Measurements from ENCODE around the gene MYLK. TPM values are rescaled to one million over a fixed set of nuclear protein-coding genes. Genes with fewer than 3 reads are reported as not detected.
"Not testable (repeated sequence)": the region's sequence is repeated elsewhere in the genome, so short reads cannot be mapped to it uniquely, and the experiment has no call there.

Gene MYLK
- polyA plus RNA-seq, 4 donors: 131 to 221 (median 149) TPM

DNA sequence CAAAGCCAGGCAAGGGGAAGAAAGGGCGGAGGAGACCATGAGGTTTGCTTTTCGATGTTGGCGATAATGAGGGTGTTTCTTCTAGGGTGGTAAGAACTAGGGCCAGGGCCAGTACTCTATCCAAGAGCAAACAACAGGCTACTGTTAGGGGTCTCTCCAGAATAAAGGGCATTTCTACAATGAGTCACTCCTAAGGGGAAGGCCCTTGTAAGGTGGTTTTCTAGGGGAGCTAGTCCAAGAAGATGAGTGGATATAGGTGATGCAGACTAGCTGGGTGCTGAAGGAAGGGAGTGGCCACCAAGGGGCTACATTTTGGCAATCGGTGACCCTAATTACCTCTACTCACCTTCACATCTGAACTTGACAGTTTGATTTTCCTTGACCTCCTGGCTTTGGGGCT is 150.8 kb downstream of the MYLK start:
- no peak for DNase-seq (ENCODE audit: low read depth in 4 of 4, low spot score in 2 of 4)

DNA sequence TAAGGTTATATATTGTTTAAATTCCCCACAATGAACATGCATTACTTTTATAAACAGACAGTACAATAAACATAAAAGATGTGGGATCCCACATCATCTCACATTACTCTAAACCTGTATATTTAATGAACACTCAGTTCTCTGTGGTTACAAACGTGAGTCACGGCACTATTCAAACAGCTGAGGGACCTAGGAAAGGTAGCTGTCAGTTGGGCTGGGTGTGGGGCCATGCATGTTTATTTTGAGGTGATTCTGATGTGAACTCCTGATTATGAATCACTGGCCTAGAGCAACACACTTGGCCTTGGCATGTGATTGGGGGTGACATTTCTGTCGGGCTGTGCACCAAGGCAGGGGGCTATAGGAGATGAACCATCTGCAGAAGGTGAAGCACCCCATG is 151.7 kb downstream of the MYLK start:
- no peak for DNase-seq (ENCODE audit: low read depth in 4 of 4, low spot score in 2 of 4)

DNA sequence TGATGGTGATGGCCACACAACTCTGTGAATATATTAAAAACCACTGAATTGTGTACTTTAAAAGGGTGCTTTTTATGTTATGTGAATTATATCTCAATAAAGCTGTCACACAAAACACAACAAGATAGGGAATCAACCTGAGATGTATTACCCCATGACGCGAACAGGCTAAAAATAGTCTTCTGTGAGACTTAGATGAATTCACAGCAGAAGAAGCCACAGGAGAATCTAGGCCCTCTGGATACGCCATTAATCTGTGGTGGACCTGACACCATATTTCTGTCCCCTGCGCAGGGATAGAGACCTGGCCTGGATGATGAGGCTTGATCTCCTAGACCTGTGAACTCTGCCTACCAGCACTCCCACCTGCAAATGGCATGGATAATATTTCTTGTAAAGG is 153.3 kb downstream of the MYLK start:
- DNase-seq (ENCODE audit: low read depth in 4 of 4, low spot score in 2 of 4): no peak

DNA sequence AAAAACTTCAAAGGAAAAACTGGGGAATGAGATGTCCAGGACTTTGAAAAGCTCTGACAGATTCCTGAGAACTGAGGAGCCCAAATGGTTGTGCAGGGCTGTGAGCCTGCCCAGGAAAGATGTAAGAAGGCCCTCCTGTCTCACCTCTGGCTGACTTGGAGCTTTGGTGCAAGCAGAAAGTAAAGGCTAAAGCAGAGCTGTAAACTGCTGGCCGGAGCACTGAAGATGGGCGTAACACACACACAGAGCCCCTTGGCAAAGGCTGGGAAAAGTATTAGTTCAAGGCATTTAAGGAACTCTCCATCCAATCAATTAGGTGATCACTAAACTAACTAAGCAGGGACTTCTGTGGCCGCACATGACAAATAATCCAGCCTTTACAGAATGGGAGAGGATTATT is 155.1 kb downstream of the MYLK start:
- DNase-seq (ENCODE audit: low read depth in 4 of 4, low spot score in 2 of 4): no peak

DNA sequence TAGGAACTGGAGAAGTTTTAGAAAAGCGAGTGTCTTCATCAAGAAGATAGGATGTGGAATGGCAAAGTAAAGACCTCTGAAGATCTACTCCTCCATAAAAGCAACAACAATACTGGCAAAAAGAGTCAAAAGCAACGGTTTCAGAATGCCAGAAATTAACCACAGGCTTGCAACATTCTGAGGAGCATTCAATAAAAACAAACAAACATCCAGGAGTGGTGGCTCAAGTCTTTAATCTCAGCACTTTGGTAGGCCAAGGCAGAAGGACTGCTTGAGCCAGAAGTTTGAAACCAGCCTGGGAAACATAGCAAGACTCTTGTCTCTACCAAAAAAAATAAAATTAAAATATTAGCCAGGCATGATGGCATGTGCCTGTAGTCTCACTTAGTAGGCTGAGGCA is 156.1 kb downstream of the MYLK start:
- no peak for DNase-seq (ENCODE audit: low read depth in 4 of 4, low spot score in 2 of 4)

DNA sequence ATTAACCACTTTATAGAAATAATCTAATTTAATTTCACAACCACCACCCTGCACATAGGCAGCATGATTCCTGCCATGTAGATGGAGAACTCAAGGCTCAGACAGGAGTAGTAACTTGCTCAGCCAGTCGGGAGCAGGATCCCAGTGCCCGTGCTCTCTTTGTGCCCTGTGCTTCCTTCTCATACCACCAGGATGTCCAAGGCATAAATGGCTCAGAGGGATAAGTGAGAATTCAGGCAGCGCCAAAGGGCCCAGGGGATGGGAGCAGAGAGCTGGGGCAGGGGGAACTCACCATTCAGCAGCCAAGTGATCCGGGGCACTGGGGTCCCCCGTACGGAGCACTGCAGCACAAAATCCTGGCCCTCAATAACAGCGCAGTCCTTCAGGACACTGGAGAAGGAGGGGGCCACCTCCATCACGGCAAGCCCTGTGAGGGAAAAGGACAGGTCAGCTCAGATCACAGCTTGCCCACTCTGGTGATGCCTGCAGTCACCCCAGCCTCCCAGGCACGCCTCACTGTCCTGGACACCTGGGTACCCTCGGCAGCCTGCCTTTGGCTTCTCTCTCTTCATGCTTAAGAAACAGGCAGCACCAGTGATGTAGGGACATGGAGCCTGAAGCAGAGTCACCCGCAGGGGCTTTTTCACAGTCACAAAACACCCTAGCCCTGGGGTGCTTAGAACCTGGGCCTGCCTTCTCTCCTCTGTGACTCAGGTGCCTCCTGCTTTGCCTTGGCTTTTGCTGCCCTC is 158.3 kb downstream of the MYLK start:
- DNase-seq (ENCODE audit: low read depth in 4 of 4, low spot score in 2 of 4): no peak

DNA sequence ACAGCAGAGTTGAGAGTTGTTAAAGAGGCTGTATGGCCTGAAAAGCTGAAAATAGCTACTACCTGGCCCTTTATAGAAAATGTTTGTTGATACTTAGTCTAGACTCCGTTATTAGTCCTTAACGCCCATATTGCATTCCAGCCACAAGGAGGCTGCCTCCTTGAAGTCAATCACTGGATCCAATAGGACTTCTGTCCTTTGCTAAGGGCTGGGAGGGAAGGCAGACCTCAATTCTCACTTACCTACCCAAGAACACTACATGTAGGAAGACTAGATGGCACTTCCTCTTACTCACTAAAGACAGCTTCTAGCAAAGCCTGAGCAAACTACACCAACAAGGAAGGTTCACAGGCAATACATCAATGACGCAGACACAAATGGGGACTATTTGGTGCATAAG is 159.8 kb downstream of the MYLK start:
- no peak for DNase-seq (ENCODE audit: low read depth in 4 of 4, low spot score in 2 of 4)

DNA sequence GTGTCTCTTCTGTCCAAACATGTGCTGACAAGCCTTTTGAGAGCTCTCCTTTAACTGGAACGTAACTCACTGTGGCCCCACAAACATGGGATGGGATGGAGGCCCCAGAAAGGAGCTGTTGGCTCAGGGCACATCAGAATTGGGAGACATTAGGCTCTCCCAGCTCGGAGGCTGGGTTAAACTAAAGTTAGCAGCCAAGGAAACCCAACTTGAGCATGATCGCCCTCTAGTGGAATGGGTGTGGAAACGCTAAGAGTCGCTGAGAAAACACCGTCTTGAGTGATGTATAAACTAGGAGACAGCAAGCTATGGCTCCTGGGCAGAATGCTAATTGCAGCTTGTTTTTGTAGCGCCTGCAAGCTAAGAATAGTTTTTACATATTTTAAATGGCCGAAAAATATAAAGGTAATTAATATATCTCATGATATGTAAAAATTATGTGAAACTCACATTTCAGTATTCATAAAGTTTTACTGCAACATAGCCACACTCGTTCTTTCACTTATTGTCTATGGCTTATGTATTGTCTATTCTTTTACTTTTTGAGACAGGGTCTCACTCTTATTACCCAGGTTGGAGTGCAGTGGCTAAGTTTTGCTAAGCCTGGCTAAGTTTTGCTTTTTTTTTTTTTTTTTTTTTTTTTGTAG is 160.5 kb downstream of the MYLK start:
- DNase-seq (ENCODE audit: low read depth in 4 of 4, low spot score in 2 of 4): peak in 3 of 4 donors; percentile 68 to 87 (median 75)

DNA sequence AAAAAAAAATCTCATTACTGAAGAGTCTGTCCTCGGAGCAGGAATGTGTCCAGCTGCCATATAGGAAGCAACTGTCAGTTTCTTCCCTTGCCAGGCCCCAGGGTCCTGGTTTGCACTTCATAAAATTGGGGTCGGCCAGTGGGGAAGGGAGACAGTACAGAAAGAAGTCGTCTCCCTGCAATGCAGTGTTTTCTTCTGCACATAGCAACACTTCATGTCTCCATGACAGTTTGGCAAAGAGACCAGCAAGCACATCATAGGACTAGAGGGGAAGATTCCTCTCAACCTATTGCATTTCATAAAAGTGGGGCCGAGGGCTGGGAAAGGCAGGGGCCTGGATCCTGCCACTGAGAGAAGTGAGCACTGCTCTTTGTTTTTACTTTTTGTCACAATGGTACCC is 161.1 kb downstream of the MYLK start:
- DNase-seq (ENCODE audit: low read depth in 4 of 4, low spot score in 2 of 4): no peak

DNA sequence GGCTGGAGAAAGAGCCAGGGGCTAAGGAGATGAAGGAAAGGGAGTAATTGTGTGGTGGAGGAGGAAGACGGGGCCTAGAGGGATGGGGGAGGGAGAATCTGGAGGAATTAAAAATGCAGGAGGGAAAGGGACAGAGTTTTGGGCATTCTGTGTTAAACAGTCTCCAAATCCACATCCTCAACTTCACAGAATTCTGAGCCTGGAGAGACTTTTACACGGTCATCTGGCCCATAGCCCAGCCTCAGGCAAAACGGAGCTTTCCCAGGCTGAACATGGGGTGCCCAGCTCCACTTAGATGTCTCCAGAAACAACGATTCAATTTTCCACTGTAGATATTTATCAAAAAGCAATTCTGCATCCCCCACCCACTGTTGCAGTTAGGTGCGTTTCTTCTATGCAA is 161.7 kb downstream of the MYLK start:
- no peak for DNase-seq (ENCODE audit: low read depth in 4 of 4, low spot score in 2 of 4)

DNA sequence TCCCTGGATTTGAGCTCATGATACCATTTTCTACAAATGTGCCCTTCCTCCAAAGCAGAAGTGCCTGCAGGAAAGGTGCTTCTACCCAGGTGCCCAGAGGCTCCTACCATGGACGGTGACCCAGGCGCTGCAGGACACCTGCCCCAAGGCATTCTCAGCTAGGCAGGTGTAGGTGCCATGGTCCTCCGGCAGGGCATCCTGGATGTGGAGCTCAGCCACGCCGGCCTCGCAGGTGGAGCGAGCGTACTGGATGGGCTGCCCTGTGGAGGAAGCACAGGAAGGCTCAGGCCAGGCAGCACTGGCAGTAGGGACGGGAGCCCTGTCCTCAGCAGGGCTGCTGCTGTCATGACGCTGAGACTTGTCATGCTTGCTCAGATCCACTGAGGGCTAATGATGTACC is 162.1 kb downstream of the MYLK start:
- DNase-seq (ENCODE audit: low read depth in 4 of 4, low spot score in 2 of 4): no peak

DNA sequence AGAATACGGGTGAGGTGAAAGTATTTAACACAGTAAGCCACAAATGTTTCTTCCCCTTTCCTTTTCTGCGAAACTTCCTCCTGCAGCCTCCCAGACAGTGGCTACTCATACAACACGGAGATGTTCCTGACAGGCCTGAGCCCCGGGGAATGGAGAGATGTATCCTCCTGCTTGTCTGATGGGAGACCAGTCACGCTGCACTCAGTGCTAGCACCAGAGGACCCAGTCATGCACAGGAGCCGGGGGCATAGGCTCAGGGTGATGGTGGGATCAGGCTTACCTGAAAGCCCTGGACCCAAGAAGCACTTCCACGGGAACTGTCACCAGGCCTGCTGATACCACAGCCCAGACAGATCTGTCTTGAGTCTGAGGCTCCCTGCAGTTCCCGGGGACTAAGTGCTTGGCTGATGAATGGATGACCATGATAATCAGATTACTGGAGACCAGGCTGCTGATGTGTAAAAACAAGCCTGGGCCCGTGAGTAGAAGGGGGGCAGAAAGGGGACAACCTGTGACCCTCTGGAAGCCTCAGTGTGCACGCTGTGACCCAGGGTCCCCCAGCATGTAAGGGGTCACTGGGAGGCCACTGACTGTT is 162.9 kb downstream of the MYLK start:
- DNase-seq (ENCODE audit: low read depth in 4 of 4, low spot score in 2 of 4): not testable (repeated sequence)

DNA sequence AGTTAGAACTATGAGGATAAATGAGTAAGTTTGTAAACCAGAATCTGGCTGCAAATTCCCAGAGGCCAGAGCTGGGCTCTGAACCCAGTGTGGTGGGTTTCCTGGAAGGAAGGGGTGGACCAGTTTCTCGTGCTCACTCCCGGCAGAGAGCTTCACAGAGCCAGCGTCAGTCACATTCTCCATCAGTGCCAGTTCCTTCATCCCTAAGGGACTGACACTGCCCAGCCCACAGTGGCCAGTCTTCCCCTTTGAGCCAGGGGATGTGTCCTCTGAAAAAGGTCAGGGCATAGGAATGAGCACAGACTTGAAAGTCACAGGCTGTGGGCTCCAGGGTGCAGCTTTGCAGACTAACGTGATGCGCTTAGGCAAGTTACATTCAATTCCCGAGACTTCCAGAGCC is 163.5 kb downstream of the MYLK start:
- DNase-seq (ENCODE audit: low read depth in 4 of 4, low spot score in 2 of 4): no peak

DNA sequence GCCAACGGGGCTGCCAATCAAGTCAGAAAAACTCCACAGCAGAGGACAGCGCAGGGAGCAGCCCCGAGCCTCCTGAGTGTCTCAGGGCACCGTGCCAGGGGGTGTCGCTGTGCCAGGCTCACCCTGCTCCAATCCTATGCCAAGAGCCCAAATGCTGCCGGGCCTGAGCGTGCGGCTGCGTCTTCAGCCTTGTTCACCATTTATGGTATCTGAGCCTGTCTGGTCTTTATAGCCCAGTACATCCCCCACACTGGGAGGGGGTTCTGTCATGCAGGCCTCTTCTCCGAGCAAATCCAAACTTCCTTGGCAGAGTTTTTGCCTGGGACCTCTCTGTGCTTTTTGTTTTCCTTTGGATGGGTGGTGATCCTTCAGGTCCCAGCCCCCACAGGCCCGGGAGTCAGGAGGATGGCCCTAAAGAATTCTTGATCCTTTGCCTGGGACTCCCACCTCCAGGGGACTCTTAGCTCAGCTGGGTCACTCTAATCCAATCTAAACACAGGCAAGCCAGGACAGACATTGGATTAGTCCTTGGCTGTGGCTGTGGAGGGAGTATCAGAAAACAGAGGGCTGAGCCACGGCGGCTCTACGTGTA is 164.2 kb downstream of the MYLK start:
- no peak for DNase-seq (ENCODE audit: low read depth in 4 of 4, low spot score in 2 of 4)

DNA sequence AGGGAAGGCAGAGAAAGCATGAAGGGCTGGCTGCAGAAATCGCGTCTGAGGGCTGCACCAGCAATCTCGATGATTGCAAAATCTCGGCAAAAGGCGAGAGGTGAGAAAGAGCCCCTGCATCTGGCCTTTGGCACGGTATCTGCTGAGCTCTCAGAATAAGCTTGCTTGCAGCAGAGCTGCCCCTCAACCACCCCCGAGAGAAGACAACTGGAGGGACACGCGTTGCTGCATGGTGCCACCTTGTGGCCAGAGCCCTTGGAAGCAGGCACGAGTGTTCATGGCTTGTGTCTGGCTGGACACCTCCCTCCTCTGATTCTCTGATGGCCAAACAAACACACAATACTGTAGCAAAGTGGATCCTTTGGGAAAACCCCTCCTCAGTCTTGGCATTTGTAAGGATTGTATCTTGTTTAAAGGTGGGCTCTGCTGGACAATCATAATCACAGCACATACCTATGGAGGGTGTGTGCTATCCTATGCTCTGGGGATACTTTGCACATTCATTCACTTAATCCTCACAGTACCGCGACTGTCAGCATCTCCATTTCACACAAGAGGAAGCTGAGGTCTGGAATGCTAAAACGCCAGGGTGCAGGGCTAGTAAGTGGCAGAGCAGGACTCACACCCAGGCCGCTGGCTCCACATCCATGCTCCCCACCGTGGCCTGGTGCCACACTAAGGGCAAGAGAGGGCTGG is 164.9 kb downstream of the MYLK start:
- peak in 1 of 4 donors; percentile 76 for DNase-seq (ENCODE audit: low read depth in 4 of 4, low spot score in 2 of 4)

DNA sequence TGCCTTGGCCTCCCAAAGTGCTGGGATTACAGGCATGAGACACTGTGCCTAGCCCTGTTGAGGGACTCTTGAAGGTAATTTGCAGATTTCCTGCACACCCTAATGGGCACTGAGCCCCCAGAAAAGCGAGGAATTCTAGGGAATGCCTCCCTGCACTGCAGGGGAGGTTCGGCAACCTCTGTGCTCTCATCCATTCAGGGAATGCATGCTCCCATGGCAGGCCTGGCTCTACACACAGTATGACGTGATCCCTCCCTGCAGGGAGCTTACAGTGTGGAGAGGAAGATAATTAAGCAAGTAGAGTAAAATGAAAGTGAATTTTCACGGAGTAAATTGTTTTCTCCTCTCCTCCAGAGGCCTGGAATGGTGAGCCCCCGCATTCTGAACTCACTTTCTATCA is 166.0 kb downstream of the MYLK start:
- DNase-seq (ENCODE audit: low read depth in 4 of 4, low spot score in 2 of 4): no peak

DNA sequence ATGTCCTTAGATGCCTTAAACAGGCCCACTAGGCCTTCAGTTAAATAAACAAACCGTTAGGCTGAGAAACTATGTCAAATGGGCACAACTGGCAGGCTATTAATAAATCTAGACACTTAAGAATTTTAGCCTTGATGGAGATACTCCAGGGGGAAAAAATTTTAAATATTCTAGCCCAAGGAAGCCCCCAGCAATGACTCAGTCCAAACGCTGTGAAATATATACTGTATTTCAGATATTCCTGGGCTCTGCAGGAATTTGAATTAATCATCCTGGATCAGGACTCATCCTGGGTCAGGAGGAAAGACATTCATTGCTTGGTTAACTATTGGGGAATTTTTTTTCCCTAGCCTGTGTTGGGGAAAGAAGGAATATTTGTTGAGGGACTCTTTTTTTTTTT is 166.7 kb downstream of the MYLK start:
- DNase-seq (ENCODE audit: low read depth in 4 of 4, low spot score in 2 of 4): not testable (repeated sequence)

DNA sequence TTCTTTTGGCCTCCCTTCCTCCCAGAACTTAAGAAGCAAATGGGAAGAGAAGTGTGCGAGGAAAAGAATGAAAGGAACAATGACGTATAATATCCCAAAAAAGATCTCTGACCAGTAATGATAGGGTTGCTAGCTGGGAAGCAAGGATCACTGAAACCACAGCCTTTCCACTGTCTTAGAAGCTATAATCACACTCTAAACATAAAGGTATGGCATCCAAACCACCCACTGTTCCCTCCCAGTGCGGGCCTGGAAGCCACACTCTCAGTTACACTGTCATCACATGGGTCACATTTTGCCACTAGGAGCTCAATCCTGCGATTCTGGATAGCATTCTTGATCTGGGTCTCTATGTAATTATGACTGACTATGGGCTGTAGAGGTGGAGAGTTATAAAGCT is 167.7 kb downstream of the MYLK start:
- no peak for DNase-seq (ENCODE audit: low read depth in 4 of 4, low spot score in 2 of 4)

DNA sequence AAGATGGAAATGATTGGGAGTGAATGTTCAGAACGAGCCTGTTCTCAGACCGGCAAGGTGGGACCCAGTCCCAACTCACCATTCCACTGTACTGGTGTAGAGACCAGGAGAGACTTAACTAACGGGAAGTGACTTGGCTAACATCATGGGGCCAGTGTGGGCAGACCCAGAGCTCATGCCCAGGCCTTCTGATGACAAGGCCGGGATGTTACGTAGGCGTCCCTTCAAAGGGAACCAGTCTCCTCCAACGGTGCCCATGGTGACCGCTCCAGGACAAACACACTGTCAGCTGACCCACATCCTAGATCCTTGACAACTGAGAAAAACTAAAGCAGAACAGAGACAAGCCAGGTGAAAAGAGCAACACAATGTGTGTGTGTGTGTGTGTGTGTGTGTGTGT is 170.9 kb downstream of the MYLK start:
- no peak for DNase-seq (ENCODE audit: low read depth in 4 of 4, low spot score in 2 of 4)

DNA sequence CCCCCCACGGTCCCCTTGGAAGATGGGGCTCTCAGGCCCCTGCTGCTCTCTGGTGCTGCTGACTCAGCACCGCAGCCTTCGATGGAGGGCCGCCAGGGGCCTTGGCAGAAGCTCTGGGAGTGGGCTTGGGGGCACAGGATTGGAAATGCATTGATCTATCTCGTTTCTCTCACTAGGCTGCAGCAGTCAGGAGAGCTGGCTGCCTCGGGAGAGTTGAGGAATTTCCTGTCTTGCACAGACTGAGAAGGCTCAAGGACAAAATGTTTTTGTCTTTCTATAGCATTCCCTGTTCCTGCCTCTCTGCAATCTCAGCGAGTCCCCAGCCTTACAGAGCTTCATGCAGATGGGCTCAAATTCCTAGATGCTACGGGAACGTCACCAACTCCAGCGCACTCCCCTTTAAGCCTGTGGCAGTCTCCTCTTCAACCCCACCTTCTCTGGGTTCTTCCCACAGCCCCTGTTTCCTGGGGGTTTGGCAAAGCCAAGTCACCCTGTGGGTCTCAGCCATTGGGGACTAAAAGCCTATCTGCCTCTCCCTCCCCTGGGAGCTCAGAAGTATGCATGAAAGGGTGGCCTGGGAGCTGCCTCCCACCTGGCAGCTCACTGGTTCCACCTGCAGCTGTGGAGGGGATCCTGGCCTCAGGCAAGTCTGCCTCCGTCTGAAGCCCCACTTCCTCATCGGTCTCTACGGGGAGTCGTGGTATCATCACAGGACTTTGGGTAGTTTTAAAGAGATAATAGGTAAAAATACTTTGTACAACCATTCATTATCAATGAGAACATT is 171.9 kb downstream of the MYLK start:
- DNase-seq (ENCODE audit: low read depth in 4 of 4, low spot score in 2 of 4): no peak

All from left renal cortex interstitium (tissue), 4 donors.